HCT116 (cell line): ENCODE measurements around the gene CASZ1. TPM values are rescaled to one million over a fixed set of nuclear protein-coding genes. Genes with fewer than 3 reads are reported as not detected.

Experiments used
- ATAC-seq: fragments of 200-7000 bp; cut with Tn5 transposase; 2 replicates; pipeline ENCODE4 v1.9.1; 2020; ENCODE audit warnings: mild to moderate bottlenecking, moderate library complexity
- BruUV-seq: library from RNA; stranded (reverse); fragments of 400-500 nt; replicated peaks from 2 replicates; lab custom pipeline; 2021; lab: Mats Ljungman, UMichigan
- CTCF ChIA-PET: fragments of 300-600 bp; sonication (Branson Sonifier 250); formaldehyde crosslinking; loops from one replicate; lab custom pipeline; 2021; ENCODE audit warnings: antibody characterized with exemption; lab: Charles Lee
- POLR2A ChIA-PET: fragments of 300-600, 350-600 bp; sonication (Branson Sonifier 250); formaldehyde crosslinking; loops from one replicate; lab custom pipeline; 2021; ENCODE audit warnings: antibody characterized with exemption; lab: Charles Lee
- RAD21 ChIA-PET, 2 experiments: fragments of 300-600 bp; sonication (Branson Sonifier 250); formaldehyde crosslinking; loops; one replicate each; lab custom pipeline; 2023; ENCODE audit warnings: low total read pairs in 2 of 2; ENCODE audit not compliant: uncharacterized antibody in 2 of 2, unreplicated experiment in 2 of 2, low non-redundant PET in 1 of 2; lab: Charles Lee
- DNase-seq: peaks from one replicate; pipeline ENCODE4 v3.0.0-alpha.2; 2010; ENCODE audit warnings: low read depth, low spot score
- H2AFZ ChIP-seq: fragments of 200-600 bp; shearing (Covaris generic), sonication (generic); 2 replicates; pipeline ENCODE4 v1.6.1; 2017; ENCODE audit warnings: low read depth, mixed run types, mixed read lengths, antibody characterized with exemption, low read length; ENCODE audit not compliant: poor library complexity, severe bottlenecking
- H3K27ac ChIP-seq: 2 replicates; pipeline ENCODE4 v1.5.1; 2012; ENCODE audit warnings: low read depth, low read length
- H3K27me3 ChIP-seq: fragments of 200-600 bp; sonication (generic); 2 replicates; pipeline ENCODE4 v1.6.1; 2016; ENCODE audit warnings: mixed run types, low read length, mixed read lengths; ENCODE audit not compliant: insufficient read depth
- H3K36me3 ChIP-seq, 2 experiments: fragments of 200-500 bp in 1 of 2; fragments of 200-600 bp in 1 of 2; sonication (Bioruptor generic) in 1 of 2; sonication (generic) in 1 of 2; 2 replicates each; pipeline versions ENCODE4 v1.5.1 to v1.6.1; 2014 to 2016; ENCODE audit warnings: low read length in 2 of 2, inconsistent platforms in 1 of 2, mixed read lengths in 1 of 2, mixed run types in 1 of 2; ENCODE audit not compliant: insufficient read depth in 2 of 2, control insufficient read depth in 1 of 2
- H3K4me1 ChIP-seq, 2 experiments: fragments of 200-600 bp in 1 of 2; sonication (generic) in 1 of 2; 2 replicates each; pipeline versions ENCODE4 v1.5.1 to v1.6.1; 2012 to 2017; ENCODE audit warnings: low read length in 2 of 2, inconsistent platforms in 1 of 2, mild to moderate bottlenecking in 1 of 2, mixed read lengths in 1 of 2, mixed run types in 1 of 2, moderate library complexity in 1 of 2; ENCODE audit not compliant: insufficient read depth in 2 of 2, control insufficient read depth in 1 of 2
- H3K4me2 ChIP-seq: fragments of 200-600 bp; sonication (generic); 2 replicates; pipeline ENCODE4 v1.6.1; 2017; ENCODE audit warnings: mixed run types, low read length, mixed read lengths
- H3K4me3 ChIP-seq, 2 experiments: fragments of 200-600 bp in 1 of 2; sonication (generic) in 1 of 2; replicated peaks in 1 of 2; 2 replicates each; pipeline ENCODE4 v1.5.1; 2011 to 2016; ENCODE audit warnings: low read length in 2 of 2, control low read depth in 1 of 2, low read depth in 1 of 2, mild to moderate bottlenecking in 1 of 2, mixed read lengths in 1 of 2, mixed run types in 1 of 2
- H3K79me2 ChIP-seq: fragments of 200-600 bp; sonication (generic); 2 replicates; pipeline ENCODE4 v1.6.1; 2017; ENCODE audit warnings: mild to moderate bottlenecking, mixed run types, low read length, moderate library complexity, mixed read lengths; ENCODE audit not compliant: insufficient read depth
- H3K9ac ChIP-seq: fragments of 200-600 bp; sonication (generic); 2 replicates; pipeline ENCODE4 v1.6.1; 2016; ENCODE audit warnings: low read length, mixed read lengths
- H3K9me2 ChIP-seq: fragments of 200-600 bp; sonication (generic), shearing (Covaris generic); 2 replicates; pipeline ENCODE4 v1.6.1; 2017; ENCODE audit warnings: mixed run types, mild to moderate bottlenecking, moderate library complexity; ENCODE audit not compliant: insufficient read depth
- H3K9me3 ChIP-seq, 2 experiments: fragments of 200-500 bp in 1 of 2; fragments of 200-600 bp in 1 of 2; sonication (Bioruptor generic) in 1 of 2; sonication (generic) in 1 of 2; 2 replicates each; pipeline ENCODE4 v1.6.1; 2014 to 2017; ENCODE audit warnings: low read length in 2 of 2, mixed read lengths in 2 of 2, inconsistent platforms in 1 of 2, low read depth in 1 of 2, mild to moderate bottlenecking in 1 of 2, mixed run types in 1 of 2, moderate library complexity in 1 of 2; ENCODE audit not compliant: control insufficient read depth in 1 of 2, insufficient read depth in 1 of 2
- H4K20me1 ChIP-seq: fragments of 200-600 bp; sonication (generic), shearing (Covaris generic); 2 replicates; pipeline ENCODE4 v1.6.1; 2017; ENCODE audit warnings: mixed run types, mild to moderate bottlenecking, moderate library complexity; ENCODE audit not compliant: insufficient read depth
- ATF3 ChIP-seq: IDR thresholded peaks from 2 replicates; pipeline ENCODE4 v1.6.1; 2012
- CBX3 ChIP-seq: IDR thresholded peaks from 2 replicates; pipeline ENCODE4 v1.6.1; 2012; ENCODE audit warnings: low read depth
- CEBPB ChIP-seq: IDR thresholded peaks from 2 replicates; pipeline ENCODE4 v1.6.1; 2012; ENCODE audit warnings: low read depth
- EGR1 ChIP-seq: IDR thresholded peaks from 2 replicates; pipeline ENCODE4 v1.6.1; 2012; ENCODE audit warnings: low read depth
- ELF1 ChIP-seq: IDR thresholded peaks from 2 replicates; pipeline ENCODE4 v1.6.1; 2012; ENCODE audit warnings: low read depth, borderline replicate concordance
- EZH2 ChIP-seq: fragments of 200-600 bp; sonication (generic); IDR thresholded peaks from 2 replicates; pipeline ENCODE4 v1.6.1; 2017; ENCODE audit warnings: antibody characterized with exemption, mixed run types
- FOSL1 ChIP-seq: IDR thresholded peaks from 2 replicates; pipeline ENCODE4 v1.6.1; 2012; ENCODE audit warnings: low read depth
- JUND ChIP-seq: IDR thresholded peaks from 2 replicates; pipeline ENCODE4 v1.6.1; 2012
- MAX ChIP-seq: IDR thresholded peaks from 2 replicates; pipeline ENCODE4 v1.6.1; 2012
- POLR2A ChIP-seq: IDR thresholded peaks from 2 replicates; pipeline ENCODE4 v1.7.0; 2011; ENCODE audit warnings: borderline replicate concordance; ENCODE audit not compliant: insufficient read depth, insufficient read length; ENCODE audit errors: extremely low read depth
- POLR2AphosphoS5 ChIP-seq: IDR thresholded peaks from 2 replicates; pipeline ENCODE4 v1.6.1; 2011; ENCODE audit warnings: mild to moderate bottlenecking, low read depth, low read length, moderate library complexity
- RAD21 ChIP-seq: IDR thresholded peaks from 2 replicates; pipeline ENCODE4 v1.6.1; 2012; ENCODE audit warnings: low read depth, mild to moderate bottlenecking
- REST ChIP-seq: IDR thresholded peaks from 2 replicates; pipeline ENCODE4 v1.6.1; 2012; ENCODE audit warnings: low read depth
- SP1 ChIP-seq: IDR thresholded peaks from 2 replicates; pipeline ENCODE4 v1.6.1; 2012; ENCODE audit warnings: low read depth
- SRF ChIP-seq: IDR thresholded peaks from 2 replicates; pipeline ENCODE4 v1.6.1; 2012; ENCODE audit warnings: low read depth
- TCF7L2 ChIP-seq: IDR thresholded peaks from 2 replicates; pipeline ENCODE4 v1.7.0; 2011; ENCODE audit warnings: borderline replicate concordance, inconsistent platforms; ENCODE audit not compliant: insufficient read depth, insufficient read length; ENCODE audit errors: extremely low read depth
- YY1 ChIP-seq: IDR thresholded peaks from 2 replicates; pipeline ENCODE4 v1.6.1; 2011; ENCODE audit warnings: low read length, low read depth, moderate library complexity, mild to moderate bottlenecking; ENCODE audit not compliant: insufficient replicate concordance; ENCODE audit errors: extremely low read depth
- ZBTB33 ChIP-seq: IDR thresholded peaks from 2 replicates; pipeline ENCODE4 v1.6.1; 2011; ENCODE audit warnings: mild to moderate bottlenecking, low read length, moderate library complexity; ENCODE audit not compliant: insufficient replicate concordance; ENCODE audit errors: extremely low read depth
- ZFX ChIP-seq: fragments of 450-650 bp; IDR thresholded peaks from 2 replicates; pipeline ENCODE4 v1.6.1; 2017
- ZNF274 ChIP-seq: fragments of 200-500 bp; sonication (Bioruptor generic); IDR thresholded peaks from 2 replicates; pipeline ENCODE4 v1.6.1; 2014; ENCODE audit warnings: mild to moderate bottlenecking, low read depth, low read length, inconsistent platforms
- intact Hi-C: fragments of 100-400 bp; cut with micrococcal nuclease; formaldehyde crosslinking; loops from 2 replicates; pipeline ENCODE4 v1.10.0; 2022
- total RNA-seq: library from RNA; stranded (reverse); gene quantifications from one replicate; pipeline ENCODE4 v1.2.1, GENCODE V29; 2021; ENCODE audit not compliant: unreplicated experiment

CASZ1 gene
- total RNA-seq, 1 experiment from 2014 or later, result 7.7 TPM

GRCh38 chr1:10779201-10779600 lies 17.2 kb downstream of the CASZ1 start:
- Histone ChIP-seq H4K20me1 (no peaks in the 10 kb centered on the region), H3K4me1 (peaks cover 24 to 25% of the 10 kb centered on the region in 2 experiments), H3K9me2 (no peaks in the 10 kb centered on the region), H3K4me3 (peak overlapping the region; percentile 21 to 50), H2AFZ (peak overlapping the region; percentile 86), H3K79me2 (no peaks in the 10 kb centered on the region), H3K27me3 (no peaks in the 10 kb centered on the region), H3K36me3 (no peaks in the 10 kb centered on the region), H3K4me2 (peak overlapping the region; percentile 77), H3K27ac (peak overlapping the region; percentile 62; the same call in 1 of the 2 replicates), H3K9ac (peak overlapping the region; percentile 52), H3K9me3 (no peaks in the 10 kb centered on the region)
- POLR2A ChIA-PET, result interaction anchor here (1.0 to 1.1 kb wide), 2 partner anchors 12 to 14 kb away, joined by 4 to 6 read pairs; no protein-coding TSS in a partner anchor
- peak; percentile 96 for ATAC-seq
- intact Hi-C loops, result no loop called here
- RAD21 ChIA-PET, result no interaction called here
- BruUV-seq, result no TSS peak
- CTCF ChIA-PET, result interaction anchor here (0.8 to 1.8 kb wide), 3 partner anchors 9 to 18 kb away, joined by 3 to 5 read pairs (median 5); partner anchors contain the start of gene CASZ1
- DNase-seq, result peak; percentile 83
- TF ChIP-seq REST (no peak), TCF7L2 (no peak), EZH2 (no peak), ELF1 (no peak), ZBTB33 (no peak), ZNF274 (no peak), RAD21 (no peak), POLR2AphosphoS5 (peak; percentile 53), ATF3 (no peak), POLR2A (no peak), JUND (peak; percentile 66; the same call in 1 of the 2 replicates), MAX (peak; percentile 64; the same call in 1 of the 2 replicates), CEBPB (no peak; the same call in 1 of the 2 replicates), ZFX (no peak), FOSL1 (peak; percentile 80), SRF (no peak), CBX3 (peak; percentile 43; the same call in 1 of the 2 replicates), EGR1 (peak; percentile 89), YY1 (no peak), SP1 (peak; percentile 55; the same call in 1 of the 2 replicates)
